Loucy (cell line): Measurements from ENCODE around the gene MOGAT1.

Source experiments
- EZH2phosphoT487 ChIP-seq: fragments of 200-600 bp; IDR thresholded peaks from 2 replicates; pipeline ENCODE4 v1.6.1; 2018; ENCODE audit warnings: antibody characterized with exemption, mild to moderate bottlenecking, moderate library complexity, borderline replicate concordance
- TF ChIP-seq, protein P1 (sequence below): fragments of 200-600 bp; sonication (generic); conservative IDR thresholded peaks from 2 replicates; pipeline ENCODE4 v1.5.1; 2014; ENCODE audit warnings: mild to moderate bottlenecking, antibody characterized with exemption, low read length

DNA sequence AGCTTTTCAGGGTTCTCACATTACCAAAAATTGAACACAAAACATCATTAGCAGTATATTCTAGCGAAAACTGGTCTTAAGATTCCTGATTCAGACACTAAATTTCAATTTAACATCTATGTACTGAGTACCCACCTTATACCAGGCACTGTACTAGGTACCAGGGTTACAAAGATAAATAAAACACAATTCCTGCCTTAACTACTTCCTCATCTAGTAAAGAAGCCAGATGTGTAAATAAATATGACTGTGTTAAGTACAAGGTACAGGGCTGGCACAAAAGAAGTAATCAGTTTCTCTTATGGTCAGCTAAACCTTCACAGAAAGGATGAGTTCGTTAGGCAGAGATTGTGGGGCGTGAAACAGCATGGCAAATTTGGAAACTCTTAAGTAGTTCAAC is 21.7 kb upstream of the MOGAT1 start:
- TF ChIP-seq, protein P1, sequence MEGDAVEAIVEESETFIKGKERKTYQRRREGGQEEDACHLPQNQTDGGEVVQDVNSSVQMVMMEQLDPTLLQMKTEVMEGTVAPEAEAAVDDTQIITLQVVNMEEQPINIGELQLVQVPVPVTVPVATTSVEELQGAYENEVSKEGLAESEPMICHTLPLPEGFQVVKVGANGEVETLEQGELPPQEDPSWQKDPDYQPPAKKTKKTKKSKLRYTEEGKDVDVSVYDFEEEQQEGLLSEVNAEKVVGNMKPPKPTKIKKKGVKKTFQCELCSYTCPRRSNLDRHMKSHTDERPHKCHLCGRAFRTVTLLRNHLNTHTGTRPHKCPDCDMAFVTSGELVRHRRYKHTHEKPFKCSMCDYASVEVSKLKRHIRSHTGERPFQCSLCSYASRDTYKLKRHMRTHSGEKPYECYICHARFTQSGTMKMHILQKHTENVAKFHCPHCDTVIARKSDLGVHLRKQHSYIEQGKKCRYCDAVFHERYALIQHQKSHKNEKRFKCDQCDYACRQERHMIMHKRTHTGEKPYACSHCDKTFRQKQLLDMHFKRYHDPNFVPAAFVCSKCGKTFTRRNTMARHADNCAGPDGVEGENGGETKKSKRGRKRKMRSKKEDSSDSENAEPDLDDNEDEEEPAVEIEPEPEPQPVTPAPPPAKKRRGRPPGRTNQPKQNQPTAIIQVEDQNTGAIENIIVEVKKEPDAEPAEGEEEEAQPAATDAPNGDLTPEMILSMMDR = no peak
- no peak for TF ChIP-seq EZH2phosphoT487
